Adrenal gland (tissue), 5 donors: ENCODE measurements around the gene ADAMTS9.

ENCODE experiments used
- CTCF ChIP-seq, 6 experiments: fragments of 450-650 bp in 4 of 6; fragments of 200-600 bp in 2 of 6; sonication (generic) in 1 of 6; IDR thresholded peaks; 1 replicate in 5 of 6; 2 replicates in 1 of 6; pipeline versions ENCODE4 v1.5.1 to v1.8.0; 2016 to 2021; ENCODE audit warnings: antibody characterized with exemption in 6 of 6, mild to moderate bottlenecking in 2 of 6, moderate library complexity in 1 of 6
- POLR2A ChIP-seq, 2 donors: fragments of 450-650 bp; IDR thresholded peaks; one replicate each; pipeline ENCODE4 v1.6.1; 2017; ENCODE audit warnings: antibody characterized with exemption in 2 of 2, mild to moderate bottlenecking in 2 of 2, moderate library complexity in 1 of 2
- donor health status: DM: no; HTN: no; CAD: no.

GRCh38 chr3:64680334-64680733 lies 7.5 kb downstream of the ADAMTS9 start:
- TF ChIP-seq CTCF (IDR thresholded peaks at IDR 0.05) (no peak), POLR2A (IDR thresholded peaks at IDR 0.05) (no peak)
